Measurements from ENCODE around the gene ZNF428. TPM values are rescaled to one million over a fixed set of nuclear protein-coding genes. Genes with fewer than 3 reads are reported as not detected.
A peak's percentile ranks its signal among the peaks of the same experiment; 100 is the strongest.
"Not testable (repeated sequence)": the region's sequence is repeated elsewhere in the genome, so short reads cannot be mapped to it uniquely, and the experiment has no call there.

Gene ZNF428
- total and polyA plus RNA-seq, 8 donors, result 24.7 to 99.9 (median 80.9) TPM

DNA sequence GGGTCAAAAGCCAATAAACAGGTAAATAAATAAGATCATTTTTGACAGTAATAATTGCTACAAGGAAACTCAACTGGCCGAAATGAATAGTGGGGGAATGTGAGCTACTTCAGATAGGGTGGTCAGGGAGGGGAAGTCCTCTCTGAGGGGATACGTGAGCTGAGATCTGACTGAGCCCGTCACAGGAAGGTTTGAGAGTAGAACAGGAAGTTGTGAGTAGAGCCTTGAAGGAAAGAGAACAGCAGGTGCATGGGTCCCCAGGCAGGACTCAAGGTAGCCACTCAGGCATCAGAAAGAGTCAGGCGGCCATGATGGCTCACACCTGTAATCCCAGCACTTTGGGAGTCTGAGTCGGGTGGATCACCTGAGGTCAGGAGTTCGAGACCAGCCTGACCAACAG, 29.8 kb downstream of the ZNF428 start:
- intact Hi-C loops (cut with DNase I), result no loop called here
- Histone ChIP-seq H3K9me3 (no peaks in the 10 kb centered on the region), H3K27ac (no peak overlapping the region), H3K4me1 (peaks cover 9 to 13% of the 10 kb centered on the region in 2 donors), H3K4me3 (no peak overlapping the region), H3K36me3 (peaks cover 0 to 57% of the 10 kb centered on the region in 2 donors), H3K27me3 (no peaks in the 10 kb centered on the region)
- TF ChIP-seq CTCF (IDR thresholded peaks at IDR 0.05), result no peak
- no peak for DNase-seq
- ATAC-seq, result no peak

GRCh38 chr19:43589277-43589676, 30.2 kb downstream of the ZNF428 start:
- ATAC-seq (no peak), DNase-seq (no peak)
- peaks cover 5 to 9% of the 10 kb centered on the region in 2 donors for H3K4me1 ChIP-seq
- TF ChIP-seq CTCF (IDR thresholded peaks at IDR 0.05), result no peak
- no peak overlapping the region for H3K4me3 ChIP-seq
- H3K9me3 ChIP-seq, result no peaks in the 10 kb centered on the region
- H3K36me3 ChIP-seq, result peaks cover 0 to 57% of the 10 kb centered on the region in 2 donors
- H3K27me3 ChIP-seq, result no peaks in the 10 kb centered on the region
- intact Hi-C loops (cut with DNase I), result no loop called here
- H3K27ac ChIP-seq, result no peak overlapping the region

GRCh38 chr19:43587029-43587428, 32.4 kb downstream of the ZNF428 start:
- DNase-seq; H3K4me1 ChIP-seq; H3K4me3 ChIP-seq; H3K27me3 ChIP-seq; intact Hi-C loops (cut with DNase I); H3K9me3 ChIP-seq; ATAC-seq; H3K27ac ChIP-seq: not testable (repeated sequence)
- H3K36me3 ChIP-seq, result peaks cover 0 to 36% of the 10 kb centered on the region in 2 donors

DNA sequence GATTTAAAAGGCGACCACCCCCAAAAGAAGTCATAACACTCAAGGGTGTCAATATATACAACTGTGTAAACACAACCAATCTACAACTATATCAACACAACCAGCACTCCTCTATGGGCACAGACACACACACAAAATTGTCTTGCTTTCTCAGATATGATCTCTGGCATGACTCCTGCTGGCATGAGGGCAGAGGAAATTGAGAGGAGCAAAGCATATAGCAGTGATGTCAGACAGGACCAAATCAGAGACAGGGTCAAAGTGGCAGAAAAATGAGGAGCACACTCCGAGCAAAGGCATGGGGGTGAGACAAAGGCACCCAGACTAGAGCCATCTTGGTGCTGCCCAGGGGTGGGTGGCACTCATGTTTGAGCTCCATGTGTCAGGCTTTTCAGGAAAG, 33.1 kb downstream of the ZNF428 start:
- Histone ChIP-seq H3K9me3 (no peaks in the 10 kb centered on the region), H3K4me3 (no peak overlapping the region), H3K27me3 (no peaks in the 10 kb centered on the region), H3K27ac (no peak overlapping the region), H3K36me3 (peaks cover 0 to 29% of the 10 kb centered on the region in 2 donors), H3K4me1 (peaks cover 0 to 7% of the 10 kb centered on the region in 2 donors)
- intact Hi-C loops (cut with DNase I), result no loop called here
- ATAC-seq, result no peak
- no peak for TF ChIP-seq CTCF (IDR thresholded peaks at IDR 0.05)
- no peak for DNase-seq

- no peak for DNase-seq
- Histone ChIP-seq H3K27ac (peak overlapping the region in 1 of 2 donors; percentile 0), H3K4me1 (peaks cover 0 to 21% of the 10 kb centered on the region in 2 donors), H3K9me3 (no peaks in the 10 kb centered on the region), H3K4me3 (no peak overlapping the region), H3K27me3 (no peaks in the 10 kb centered on the region), H3K36me3 (peaks cover 0 to 11% of the 10 kb centered on the region in 2 donors)
- intact Hi-C loops (cut with DNase I), result no loop called here
- no peak for ATAC-seq
- no peak for TF ChIP-seq CTCF (IDR thresholded peaks at IDR 0.05)
Measured at GRCh38 chr19:43584484-43584883, 34.9 kb downstream of the ZNF428 start.

DNA sequence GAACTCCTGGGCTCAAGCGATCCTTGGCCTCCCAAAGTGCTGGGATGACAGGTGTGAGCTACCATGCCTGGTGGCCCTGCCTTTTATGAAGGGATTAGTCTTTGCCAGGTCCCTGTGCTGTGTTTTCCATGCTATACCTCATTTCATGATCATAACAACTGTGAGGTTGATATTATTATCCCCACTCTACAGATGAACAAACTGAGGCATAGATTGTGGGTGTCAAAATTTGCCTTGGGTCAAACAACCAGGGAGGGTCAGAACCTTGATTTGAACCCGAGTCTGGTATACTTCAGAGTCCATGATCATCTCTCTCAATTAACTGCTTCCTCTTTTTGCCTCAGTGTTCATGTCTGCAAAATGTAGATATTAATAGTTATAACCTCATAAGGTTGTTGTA, 36.9 kb downstream of the ZNF428 start:
- TF ChIP-seq CTCF (IDR thresholded peaks at IDR 0.05), result no peak
- H3K27me3 ChIP-seq, result no peaks in the 10 kb centered on the region
- no peak for DNase-seq
- no peak overlapping the region for H3K27ac ChIP-seq
- no peaks in the 10 kb centered on the region for H3K9me3 ChIP-seq
- H3K4me1 ChIP-seq, result peaks cover 0 to 21% of the 10 kb centered on the region in 2 donors
- ATAC-seq, result no peak
- no peak overlapping the region for H3K4me3 ChIP-seq
- peaks cover 0 to 11% of the 10 kb centered on the region in 2 donors for H3K36me3 ChIP-seq
- intact Hi-C loops (cut with DNase I), result no loop called here
